ENCODE results near the gene GPC6.
"Not testable (repeated sequence)": the region's sequence is repeated elsewhere in the genome, so short reads cannot be mapped to it uniquely, and the experiment has no call there.

GPC6 gene

DNA sequence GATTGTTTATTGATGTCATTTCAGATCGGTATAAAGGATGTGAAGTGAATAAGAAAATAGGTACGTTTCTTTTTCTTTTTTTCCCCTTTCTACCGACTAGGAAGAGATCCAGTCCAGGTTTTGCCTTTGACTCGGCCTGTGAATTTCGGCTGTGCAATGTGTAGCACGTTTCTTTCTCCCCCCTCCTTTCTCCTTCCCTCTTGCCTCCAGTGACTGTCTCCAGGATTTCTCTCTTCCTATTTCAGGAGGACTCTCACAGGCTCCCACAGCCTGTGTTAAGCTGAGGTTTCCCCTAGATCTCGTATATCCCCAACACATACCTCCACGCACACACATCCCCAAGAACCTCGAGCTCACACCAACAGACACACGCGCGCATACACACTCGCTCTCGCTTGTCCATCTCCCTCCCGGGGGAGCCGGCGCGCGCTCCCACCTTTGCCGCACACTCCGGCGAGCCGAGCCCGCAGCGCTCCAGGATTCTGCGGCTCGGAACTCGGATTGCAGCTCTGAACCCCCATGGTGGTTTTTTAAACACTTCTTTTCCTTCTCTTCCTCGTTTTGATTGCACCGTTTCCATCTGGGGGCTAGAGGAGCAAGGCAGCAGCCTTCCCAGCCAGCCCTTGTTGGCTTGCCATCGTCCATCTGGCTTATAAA lies at the start of gene GPC6:
GPC6 (plus strand) TSS at position 185 of the 657 bp plus-strand sequence.
- no peak for DNase-seq (ENCODE audit: low read depth in 2 of 2)

DNA sequence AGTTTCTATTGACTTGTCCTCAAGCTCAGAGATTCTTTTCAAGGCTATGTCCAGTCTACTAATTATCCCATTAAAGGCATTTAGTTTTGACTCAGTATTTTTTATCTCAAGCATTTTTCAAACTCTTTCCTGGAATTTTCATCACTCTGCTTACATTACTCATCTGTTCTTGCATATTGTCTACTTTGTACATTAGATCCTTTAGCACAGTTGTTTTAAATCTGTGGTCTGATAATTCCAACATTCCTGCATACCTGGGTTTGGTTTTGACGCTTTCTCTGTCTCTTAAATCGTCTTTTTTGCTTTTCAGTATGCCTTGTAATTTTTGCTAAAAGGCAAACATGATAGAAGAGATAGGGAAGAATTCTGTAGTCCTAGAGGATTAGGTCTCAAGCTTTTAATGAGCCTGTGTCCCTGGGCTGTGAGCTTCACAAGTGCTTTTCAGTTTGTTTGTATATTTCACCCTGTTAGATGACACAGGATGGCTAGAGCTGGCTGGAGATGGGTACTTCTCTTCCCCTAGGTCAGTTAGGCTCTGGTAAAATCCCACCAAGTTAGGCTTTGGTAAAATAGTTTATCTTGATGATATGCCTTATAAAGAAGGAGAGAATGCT lies 46.1 kb upstream of the GPC6 start:
- no peak for DNase-seq (ENCODE audit: low read depth in 2 of 2)

DNA sequence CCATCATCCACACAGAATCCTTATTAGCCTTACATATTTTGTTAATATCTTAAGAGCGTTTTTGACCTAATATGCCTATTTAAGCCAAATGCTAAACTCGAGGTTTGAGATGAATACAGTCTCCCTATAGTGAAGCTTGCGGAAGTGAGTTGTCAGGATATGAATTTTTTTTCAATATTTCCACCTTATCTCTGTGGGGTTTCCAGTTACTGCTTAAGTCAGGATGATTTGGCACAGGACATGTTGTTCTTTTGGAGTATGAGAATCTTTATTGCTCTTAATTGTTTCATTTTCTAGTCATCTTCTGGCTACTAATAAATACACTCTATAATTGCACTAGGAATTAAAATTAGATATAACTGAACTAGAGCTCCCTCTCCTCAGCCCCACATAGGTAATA lies 44.2 kb upstream of the GPC6 start:
- DNase-seq (ENCODE audit: low read depth in 2 of 2) = no peak

DNA sequence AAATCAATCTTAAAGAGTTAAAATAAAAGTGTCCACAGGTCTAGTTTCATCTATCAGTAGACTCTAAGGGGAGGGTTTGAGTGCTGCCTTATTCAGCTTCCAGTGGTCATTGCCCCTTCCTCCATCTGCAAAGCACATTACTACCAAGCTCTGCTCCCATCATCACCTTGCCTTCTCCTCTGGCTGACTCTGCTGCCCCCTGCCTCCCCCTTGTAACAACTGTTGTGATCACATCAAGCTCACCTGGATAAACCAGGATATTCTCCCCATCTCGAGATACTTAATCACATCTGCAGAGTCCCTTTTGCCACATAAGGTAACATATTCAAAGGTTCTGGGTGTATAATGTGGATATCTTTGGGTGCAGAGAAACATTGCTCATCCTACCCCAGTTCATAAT lies 43.3 kb upstream of the GPC6 start:
- no peak for DNase-seq (ENCODE audit: low read depth in 2 of 2)

DNA sequence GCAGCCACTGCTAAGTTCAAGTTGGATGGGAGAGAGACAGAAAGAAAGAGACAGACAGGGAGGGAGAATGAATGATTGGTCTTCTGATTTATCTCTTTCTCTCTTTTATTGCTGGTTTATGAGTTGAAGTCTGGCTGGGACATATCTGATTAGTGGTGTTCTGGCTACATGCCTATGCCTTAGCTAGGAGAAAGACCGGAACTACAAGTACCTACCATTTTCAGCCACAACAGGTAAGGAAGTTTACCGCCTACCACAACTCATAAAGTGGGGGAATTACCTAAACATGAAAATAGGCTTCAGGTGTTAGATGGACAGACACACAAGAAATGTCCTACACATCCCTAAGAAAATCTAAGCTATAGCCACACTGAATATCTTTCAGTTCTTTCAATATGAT lies 36.6 kb upstream of the GPC6 start:
- DNase-seq (ENCODE audit: low read depth in 2 of 2) = no peak

DNA sequence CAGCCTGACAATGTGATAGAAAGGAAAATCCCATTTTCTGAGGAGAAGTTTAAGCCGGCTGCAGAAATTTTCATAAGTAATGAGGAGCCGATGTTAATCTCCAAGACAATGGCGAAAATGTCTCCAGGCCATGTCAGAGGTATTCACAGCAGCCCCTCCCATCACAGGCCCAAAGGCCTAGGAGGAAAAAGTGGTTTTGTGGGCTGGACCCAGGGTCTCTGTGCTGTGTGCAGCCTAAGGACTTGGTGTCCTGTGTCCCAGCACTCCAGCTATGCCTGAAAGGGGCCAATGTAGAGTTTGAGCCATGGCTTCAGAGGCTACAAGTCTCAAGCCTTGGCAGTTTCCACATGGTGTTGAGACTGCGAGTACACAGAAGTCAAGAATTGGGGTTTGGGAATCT lies 32.9 kb upstream of the GPC6 start:
- no peak for DNase-seq (ENCODE audit: low read depth in 2 of 2)

DNA sequence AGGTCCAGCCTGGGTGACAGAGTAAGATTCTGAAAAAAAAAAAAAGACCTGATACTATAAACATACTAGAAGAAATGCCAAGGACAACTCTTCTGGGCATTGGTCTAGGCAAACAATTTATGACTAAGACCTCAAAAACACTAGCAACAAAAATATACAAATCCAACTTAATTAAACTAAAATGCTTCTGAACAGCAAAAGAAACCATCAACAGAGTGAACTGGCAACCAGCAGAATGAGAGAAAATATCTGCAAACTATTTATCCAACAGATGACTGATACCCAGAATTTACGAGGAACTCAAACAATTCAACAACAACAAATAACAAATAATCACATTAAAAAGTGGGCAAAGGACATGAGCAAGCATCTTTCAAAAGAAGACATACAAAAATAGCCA lies 26.8 kb upstream of the GPC6 start:
- no peak for DNase-seq (ENCODE audit: low read depth in 2 of 2)

DNA sequence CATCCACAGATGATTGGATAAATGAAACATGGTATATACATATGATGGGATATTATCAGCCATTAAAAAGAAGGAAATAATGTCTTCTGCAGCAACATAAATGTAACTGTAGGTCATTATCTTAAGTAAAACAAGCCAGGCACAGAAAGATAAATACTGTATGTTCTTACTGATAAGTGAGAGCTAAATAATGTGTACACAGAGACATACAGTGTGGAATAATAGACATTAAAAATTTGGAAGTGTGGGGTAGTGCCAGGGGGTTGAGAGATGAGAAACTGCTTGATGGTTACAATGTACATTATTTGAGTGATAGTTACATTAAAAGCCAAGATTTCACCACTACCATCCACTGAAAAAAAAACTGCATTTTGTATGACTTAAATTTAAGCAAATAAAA lies 26.0 kb upstream of the GPC6 start:
- DNase-seq (ENCODE audit: low read depth in 2 of 2) = no peak

DNA sequence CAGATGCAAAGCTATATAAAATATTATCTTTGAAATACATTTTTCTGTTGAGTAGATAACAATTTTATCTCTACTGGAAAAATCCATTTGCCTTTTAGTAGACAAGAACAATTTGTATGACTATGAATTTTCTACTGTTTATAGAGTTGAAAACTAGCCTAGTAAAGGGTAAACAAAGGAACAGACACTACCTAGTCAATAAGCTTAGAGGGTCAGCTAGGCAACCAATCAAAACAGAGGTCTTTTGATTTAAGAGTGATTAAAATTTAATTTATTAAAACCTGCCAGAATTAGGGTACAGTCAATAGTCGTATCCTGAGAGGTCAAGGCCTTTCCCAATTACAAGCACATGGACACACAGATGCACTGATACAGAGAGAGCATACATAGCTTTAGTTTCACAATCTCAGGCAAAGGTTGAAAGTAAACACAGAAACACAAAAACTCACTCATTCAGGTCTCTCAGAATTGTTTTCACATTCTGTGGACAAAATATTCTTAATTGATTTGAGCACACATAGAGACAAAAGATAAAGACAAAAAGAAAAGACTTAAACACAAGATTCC lies 24.5 kb upstream of the GPC6 start:
- DNase-seq (ENCODE audit: low read depth in 2 of 2) = no peak

DNA sequence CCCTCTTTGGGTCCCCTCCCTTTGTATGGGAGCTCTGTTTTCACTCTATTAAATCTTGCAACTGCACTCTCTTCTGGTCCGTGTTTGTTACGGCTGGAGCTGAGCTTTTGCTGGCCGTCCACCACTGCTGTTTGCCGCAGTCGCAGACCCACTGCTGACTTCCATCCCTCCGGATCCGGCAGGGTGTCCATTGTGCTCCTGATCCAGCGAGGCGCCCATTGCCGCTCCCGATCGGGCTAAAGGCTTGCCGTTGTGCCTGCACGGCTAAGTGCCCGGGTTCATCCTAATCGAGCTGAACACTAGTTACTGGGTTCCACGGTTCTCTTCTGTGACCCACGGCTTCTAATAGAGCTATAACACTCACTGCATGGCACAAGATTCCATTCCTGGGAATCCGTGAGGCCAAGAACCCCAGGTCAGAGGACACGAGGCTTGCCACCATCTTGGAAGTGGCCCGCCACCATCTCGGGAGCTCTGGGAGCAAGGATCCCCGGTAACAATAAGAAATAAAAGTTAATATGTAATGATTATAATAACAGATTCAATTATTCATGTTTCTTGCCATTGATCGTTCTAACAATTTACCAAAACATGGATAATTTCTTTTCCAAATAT lies 19.7 kb upstream of the GPC6 start:
- DNase-seq (ENCODE audit: low read depth in 2 of 2) = not testable (repeated sequence)

DNA sequence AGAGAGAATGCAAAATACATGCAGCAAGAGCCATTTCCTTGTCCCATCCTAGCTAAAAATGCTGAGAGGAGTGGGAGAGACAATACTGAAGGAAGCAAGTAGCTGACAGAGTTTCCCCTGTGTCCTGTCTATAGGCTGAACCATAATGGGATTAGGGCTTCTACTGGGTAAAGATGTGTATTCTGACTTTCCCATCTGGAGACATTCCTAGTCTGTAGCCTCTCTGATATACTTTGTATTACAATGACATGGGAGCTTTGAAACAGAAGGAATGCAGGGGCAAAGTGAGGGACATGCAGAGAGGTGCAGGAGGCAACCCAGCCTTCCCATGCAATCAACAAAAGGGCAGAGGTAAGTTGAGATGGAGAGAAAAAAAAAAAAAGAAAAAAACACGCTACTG lies 10.5 kb upstream of the GPC6 start:
- no peak for DNase-seq (ENCODE audit: low read depth in 2 of 2)

DNA sequence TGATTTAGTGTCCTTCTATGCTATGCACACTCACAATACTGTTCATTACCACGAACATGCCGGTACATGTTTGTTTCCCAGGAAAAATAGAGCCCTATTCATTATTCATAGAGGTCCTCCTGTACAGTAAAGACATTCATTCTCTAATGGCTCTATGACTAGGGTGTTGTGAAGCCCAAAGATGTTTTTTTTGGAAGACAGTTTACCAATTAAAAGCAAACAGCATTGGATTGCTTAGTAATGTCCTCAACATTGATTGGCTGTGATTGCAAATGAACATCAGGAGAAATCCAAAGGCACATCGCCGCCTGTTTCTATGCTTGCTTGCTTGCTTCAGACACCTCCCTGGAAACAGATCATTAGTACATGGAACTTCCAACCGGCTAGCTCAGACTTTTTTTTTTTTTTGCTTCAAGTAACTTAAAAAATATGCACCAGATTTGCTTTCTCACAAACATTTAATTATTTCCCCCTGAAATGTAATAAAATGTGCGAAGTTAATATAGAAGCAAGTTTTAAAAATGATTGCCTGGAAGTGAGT lies 8.8 kb upstream of the GPC6 start:
- DNase-seq (ENCODE audit: low read depth in 2 of 2) = no peak

DNA sequence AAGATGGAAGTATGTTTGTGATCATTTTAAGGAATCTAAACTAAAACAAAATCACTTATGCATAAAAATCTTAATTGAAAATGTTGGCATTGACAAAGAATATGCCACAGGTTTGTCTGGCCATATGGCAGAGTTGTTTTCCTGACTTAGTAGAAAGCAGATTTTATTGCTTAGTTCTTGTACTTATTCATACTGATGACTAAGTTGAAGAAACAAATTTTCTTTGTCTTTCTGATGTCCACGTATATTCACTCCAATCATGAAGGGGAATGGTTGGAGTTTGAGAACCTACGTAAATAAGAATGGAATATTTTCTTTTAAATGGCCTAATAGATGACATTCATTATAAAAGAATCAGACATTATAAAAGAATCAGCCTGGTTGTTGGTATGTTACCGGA lies 8.0 kb upstream of the GPC6 start:
- no peak for DNase-seq (ENCODE audit: low read depth in 2 of 2)

DNA sequence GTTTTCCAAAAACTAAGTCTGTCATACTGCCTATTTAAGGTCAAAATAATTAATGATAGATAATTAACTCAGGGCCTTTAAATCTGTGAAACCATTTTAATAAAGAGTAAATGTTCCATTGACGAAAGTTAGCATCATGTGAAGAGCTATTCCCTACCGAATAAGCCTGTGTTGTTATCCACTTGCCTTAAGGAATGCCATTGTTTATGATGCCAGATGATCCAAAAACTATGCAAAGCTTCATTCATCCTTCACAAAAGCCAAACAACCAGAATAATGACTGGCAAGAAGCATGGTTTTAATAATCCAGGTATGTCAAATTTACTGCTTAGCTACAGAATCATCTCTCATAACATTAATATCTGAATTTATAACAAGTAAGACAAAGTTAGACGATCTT lies 6.5 kb upstream of the GPC6 start:
- no peak for DNase-seq (ENCODE audit: low read depth in 2 of 2)

DNA sequence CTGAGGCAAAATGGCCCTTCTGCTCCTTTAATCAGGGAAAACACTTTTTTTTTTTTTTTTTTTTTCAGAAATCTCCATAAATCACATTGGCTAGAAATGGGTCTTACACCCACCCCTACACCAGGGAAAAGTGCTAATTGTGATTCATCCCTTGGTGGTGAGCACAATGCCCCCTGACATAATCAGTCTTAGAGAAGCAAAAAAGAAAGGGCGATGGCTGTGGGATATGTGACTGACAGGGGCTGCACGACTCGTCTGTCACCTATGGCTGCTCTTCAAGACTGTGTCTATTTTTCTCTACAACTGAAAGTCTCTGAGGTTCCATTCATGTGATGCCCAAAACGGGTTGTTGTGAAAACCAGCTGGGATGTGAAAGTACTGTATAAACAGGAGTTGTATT lies 3.6 kb upstream of the GPC6 start:
- DNase-seq (ENCODE audit: low read depth in 2 of 2) = no peak

DNA sequence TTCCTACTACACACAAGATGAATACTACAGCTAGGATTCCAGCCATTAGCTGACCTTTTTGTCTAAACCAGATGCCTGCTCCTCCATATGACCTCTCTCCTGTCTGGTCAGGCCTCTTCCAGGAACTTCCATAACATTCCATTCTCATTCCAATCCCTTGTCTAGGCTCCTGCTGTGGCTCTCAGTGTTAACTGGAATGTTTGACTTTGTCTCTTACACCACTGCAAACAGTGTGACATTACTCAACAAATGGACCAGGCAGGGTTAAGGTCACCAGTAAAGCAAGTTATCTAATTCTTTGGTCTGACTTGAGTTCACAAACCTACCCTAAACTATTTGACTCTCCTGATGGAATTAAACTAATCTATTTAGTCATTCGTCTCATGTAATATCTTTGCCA lies 2.1 kb upstream of the GPC6 start:
- no peak for DNase-seq (ENCODE audit: low read depth in 2 of 2)

DNA sequence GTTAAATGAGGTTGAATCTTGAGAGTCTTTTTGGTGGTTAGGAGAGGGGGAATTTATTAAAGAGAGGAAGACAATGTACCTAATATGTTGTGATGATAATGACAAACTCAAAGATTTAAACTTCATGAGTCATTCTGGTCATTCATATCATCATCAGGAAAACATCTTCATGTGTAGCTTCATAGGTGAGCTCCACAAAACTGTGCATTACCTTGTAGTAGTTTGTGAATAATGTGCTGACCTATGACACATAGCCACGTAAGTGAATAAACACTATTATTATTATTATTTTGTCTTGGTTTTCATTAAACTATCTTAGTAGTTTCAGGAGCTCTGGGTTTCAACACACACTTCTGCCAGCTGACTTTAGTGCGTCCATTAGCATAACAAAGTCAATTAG lies 997 bp upstream of the GPC6 start:
- DNase-seq (ENCODE audit: low read depth in 2 of 2) = no peak

DNA sequence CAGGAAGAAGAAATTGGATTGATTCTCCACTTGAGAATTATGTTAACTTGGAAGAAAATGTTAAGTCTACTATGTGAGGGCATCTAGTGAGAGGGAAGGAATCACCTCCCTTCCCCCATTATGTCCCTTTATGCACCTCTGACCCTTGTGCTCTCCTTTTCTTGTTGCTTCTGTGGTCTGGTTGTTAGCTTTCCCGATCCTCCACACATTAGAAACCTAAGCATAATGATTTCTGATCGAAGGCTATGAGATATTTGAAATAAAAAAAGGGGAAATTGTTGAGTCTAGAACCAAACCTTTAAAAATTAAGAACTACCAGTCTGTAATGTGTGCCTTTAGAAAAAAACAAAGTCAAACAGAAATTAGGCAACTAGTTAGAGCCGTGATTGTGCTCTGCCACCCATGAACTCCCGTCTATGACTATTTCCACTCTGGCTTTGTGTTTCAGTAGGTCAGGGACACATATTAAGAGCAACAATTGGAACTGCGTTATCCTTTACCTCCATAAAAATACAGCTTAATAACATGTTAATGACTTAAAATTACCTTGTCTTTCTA lies 463 bp upstream of the GPC6 start:
- DNase-seq (ENCODE audit: low read depth in 2 of 2) = no peak

DNA sequence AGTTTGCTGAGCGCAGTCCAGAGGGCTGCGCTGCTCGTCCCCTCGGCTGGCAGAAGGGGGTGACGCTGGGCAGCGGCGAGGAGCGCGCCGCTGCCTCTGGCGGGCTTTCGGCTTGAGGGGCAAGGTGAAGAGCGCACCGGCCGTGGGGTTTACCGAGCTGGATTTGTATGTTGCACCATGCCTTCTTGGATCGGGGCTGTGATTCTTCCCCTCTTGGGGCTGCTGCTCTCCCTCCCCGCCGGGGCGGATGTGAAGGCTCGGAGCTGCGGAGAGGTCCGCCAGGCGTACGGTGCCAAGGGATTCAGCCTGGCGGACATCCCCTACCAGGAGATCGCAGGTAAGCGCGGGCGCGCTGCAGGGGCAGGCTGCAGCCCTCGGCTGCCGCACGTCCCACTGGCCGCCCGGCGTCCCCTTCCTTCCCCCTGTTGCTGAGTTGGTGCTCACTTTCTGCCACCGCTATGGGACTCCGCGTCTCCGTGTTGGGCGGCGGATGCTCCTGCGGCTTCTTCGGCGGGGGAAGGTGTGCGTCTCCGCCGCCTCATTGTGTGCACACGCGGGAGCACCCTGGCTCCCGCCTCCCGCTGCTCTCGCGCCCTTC lies 772 bp downstream of the GPC6 start:
- DNase-seq (ENCODE audit: low read depth in 2 of 2) = no peak

DNA sequence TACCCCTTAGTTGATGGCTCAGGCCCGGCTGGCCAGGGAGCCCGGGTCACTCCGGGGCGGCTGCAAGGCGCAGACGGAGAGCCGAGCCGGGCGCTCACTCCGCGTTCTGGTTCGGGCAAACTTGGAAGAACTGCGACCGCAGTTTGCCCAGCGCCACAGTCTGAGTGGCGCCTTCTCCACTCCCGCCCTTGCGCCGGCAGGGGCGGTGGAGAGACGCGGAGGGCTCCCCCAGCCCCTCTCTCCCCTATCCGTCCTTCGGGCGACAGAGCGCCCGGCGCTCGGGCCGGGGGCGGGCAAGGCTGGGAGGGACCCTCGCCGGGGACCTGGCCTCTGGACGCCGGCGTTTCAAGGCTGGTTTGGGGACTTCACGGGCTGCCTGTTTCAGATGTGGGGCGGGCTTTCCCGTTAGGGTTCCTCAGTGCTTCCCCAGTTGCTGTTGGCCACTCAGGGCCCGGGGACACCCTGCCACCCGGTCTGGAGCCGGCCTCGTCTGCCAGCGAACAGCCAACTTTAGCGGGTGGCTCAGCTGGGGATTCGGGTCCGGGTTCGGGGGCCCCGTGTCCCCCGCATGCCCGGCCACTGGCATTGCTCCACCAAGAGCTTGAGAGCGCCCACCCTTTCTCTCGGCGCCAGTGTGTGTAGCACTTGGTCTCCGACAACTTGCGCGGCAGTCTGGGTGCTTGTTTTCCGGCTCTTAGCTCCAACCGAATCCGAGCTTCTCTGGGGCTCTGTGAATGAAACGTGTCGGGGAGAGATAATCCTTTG lies 1.5 kb downstream of the GPC6 start:
- no peak for DNase-seq (ENCODE audit: low read depth in 2 of 2)

DNA sequence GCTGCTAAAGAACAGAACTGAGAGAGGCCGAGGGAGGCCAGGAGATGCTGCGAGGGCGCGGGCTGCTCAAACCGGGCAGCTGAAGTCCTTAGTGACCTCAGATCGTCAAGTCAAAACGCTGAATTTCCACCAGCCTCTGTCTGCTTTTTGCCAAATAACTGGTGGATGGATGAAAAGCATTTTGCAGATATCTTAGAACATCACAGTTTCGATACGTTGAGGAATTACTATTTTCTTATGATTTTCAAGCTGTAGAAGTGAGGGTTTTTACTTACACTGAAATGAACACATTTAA lies 2.0 kb downstream of the GPC6 start:
- DNase-seq (ENCODE audit: low read depth in 2 of 2) = no peak
